GM12873 (cell line): Measurements from ENCODE around the gene HEBP1.

Experiments used
- CTCF ChIP-seq: IDR thresholded peaks from 2 replicates; pipeline ENCODE4 v1.5.1; 2012; ENCODE audit warnings: low read depth, mild to moderate bottlenecking, moderate library complexity, low read length, control low read depth; ENCODE audit not compliant: insufficient read depth; ENCODE audit errors: missing control alignments

The HEBP1 gene

GRCh38 chr12:13001775-13002040 lies 1.6 kb upstream of the HEBP1 start:
- TF ChIP-seq CTCF, result no peak

DNA sequence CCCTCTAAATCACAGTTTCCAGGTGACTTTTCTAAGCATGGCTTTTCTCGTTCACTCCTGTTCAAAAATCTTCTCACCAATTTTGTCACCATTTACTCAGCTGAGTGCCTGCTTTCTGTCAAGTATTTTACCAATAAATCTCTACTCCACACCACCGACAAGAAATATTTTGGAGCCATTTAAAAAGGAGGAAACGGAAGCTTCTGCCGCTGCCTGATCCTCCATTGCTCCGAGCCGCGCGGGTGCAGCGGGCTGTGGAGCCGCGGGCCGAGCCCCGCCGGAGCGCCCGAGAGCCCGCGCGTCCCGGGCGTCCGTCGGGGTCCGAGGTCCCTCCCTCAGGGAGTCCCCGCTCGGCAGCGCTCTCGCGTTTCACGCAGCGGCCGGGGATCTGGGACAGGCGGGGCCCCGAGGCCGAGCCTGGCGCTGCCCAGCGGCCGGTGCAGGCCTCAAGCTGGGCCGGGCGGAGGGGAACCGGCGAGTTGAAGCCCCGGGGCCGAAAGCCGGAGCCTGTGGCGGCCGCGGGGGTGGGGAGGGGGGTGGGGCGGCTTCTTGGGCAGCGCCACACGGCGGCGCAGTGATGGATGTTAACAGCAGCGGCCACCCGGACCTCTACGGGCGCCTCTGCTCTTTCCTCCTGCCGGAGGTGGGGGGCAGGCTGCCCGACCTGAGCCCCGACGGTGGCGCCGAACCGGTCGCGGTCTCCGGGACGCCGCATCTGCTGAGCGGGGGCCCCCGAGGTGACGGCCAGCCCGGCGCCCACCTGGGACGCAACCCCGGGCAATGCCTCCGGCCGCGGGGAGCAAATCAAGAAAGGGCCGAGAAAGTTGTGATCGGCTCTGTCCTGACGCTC lies 1.1 kb upstream of the HEBP1 start:
- peak; percentile 26 for TF ChIP-seq CTCF

- no peak for TF ChIP-seq CTCF
These were observed 505 bp upstream of the HEBP1 start for GRCh38 chr12:13000616-13000924.

GRCh38 chr12:12999271-12999958 lies 650 bp downstream of the HEBP1 start:
- no peak for TF ChIP-seq CTCF

DNA sequence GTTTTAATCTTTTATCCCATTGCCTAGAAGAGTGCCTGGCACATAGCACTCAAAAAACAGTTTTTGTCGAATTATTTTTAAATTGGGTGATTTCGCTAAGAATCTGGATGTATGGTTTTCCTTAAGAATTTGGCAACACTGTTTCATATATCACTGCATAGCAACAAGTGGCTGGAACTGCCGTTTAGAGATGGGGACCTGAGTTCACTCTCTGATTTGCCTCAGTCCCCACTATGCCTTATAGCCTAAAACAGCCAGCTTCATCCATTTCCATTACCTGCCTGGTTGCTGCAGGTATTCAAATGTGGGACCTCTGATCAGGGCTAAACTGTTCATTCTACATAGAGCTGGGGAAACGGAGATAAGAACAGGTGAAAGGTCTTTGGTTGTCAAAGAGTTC lies 1.8 kb downstream of the HEBP1 start:
- no peak for TF ChIP-seq CTCF

GRCh38 chr12:12997734-12998133 lies 2.3 kb downstream of the HEBP1 start:
- TF ChIP-seq CTCF, result no peak

GRCh38 chr12:12997156-12997555 lies 2.9 kb downstream of the HEBP1 start:
- no peak for TF ChIP-seq CTCF
